HepG2 (cell line): ENCODE results near the gene LGALS8. TPM values are rescaled to one million over a fixed set of nuclear protein-coding genes. Genes with fewer than 3 reads are reported as not detected.

ENCODE experiments used
- AHR ChIP-seq: IDR thresholded peaks from 2 replicates; pipeline ENCODE4 v1.6.1; 2018; ENCODE audit warnings: missing genetic modification reagents, missing compliant biosample characterization
- GFI1 ChIP-seq: sonication (generic); formaldehyde crosslinking; IDR thresholded peaks from 2 replicates; pipeline ENCODE4 v1.5.0; 2020; ENCODE audit warnings: missing genetic modification reagents, mild to moderate bottlenecking, borderline replicate concordance
- PRMT3 ChIP-seq: sonication (generic); formaldehyde crosslinking; IDR thresholded peaks from 2 replicates; pipeline ENCODE4 v1.8.1; 2022; ENCODE audit warnings: low read depth, mild to moderate bottlenecking, moderate library complexity, missing genetic modification reagents, borderline replicate concordance
- TAF1 ChIP-seq: sonication (generic); formaldehyde crosslinking; IDR thresholded peaks from 2 replicates; pipeline ENCODE4 v1.4.0; 2020; ENCODE audit warnings: missing genetic modification reagents
- ZBED4 ChIP-seq: sonication (generic); formaldehyde crosslinking; IDR thresholded peaks from 2 replicates; pipeline ENCODE4 v1.4.0; 2020; ENCODE audit warnings: missing genetic modification reagents, borderline replicate concordance
- ZBTB44 ChIP-seq: sonication (generic); formaldehyde crosslinking; IDR thresholded peaks from 2 replicates; pipeline ENCODE4 v1.4.0; 2020; ENCODE audit warnings: missing genetic modification reagents
- ZFP90 ChIP-seq: sonication (generic); formaldehyde crosslinking; IDR thresholded peaks from 2 replicates; pipeline ENCODE4 v1.8.0; 2022; ENCODE audit warnings: missing genetic modification reagents, mild to moderate bottlenecking, inconsistent platforms, borderline replicate concordance
- ZHX1 ChIP-seq: sonication (generic); formaldehyde crosslinking; IDR thresholded peaks from 2 replicates; pipeline ENCODE4 v1.8.1; 2022; ENCODE audit warnings: low read depth, mild to moderate bottlenecking, missing genetic modification reagents
- ZNF205 ChIP-seq: IDR thresholded peaks from 2 replicates; pipeline ENCODE4 v1.6.1; 2018; ENCODE audit warnings: missing biosample characterization, missing genetic modification reagents
- polyA plus RNA-seq, 8 experiments: library from polyadenylated mRNA; depleted of rRNA in 3 of 8; stranded (reverse) in 7 of 8; unstranded in 1 of 8; fragments of >200 nt; fragmentation: Illumina TruSeq in 4 of 8; extraction: Trizol in 4 of 8; gene quantifications; 2 replicates each; pipeline versions ENCODE4 v1.2.1 to v1.2.3, GENCODE V29; 2011 to 2016; ENCODE audit warnings: low read depth in 4 of 8, missing spikeins in 1 of 8, mixed read lengths in 1 of 8; ENCODE audit not compliant: insufficient read depth in 1 of 8
- total RNA-seq, 5 experiments: library from RNA; depleted of rRNA; stranded (reverse); fragments of >200 nt; fragmentation: Illumina TruSeq; extraction: Trizol; gene quantifications; 2 replicates each; pipeline ENCODE4 v1.2.3, GENCODE V29; 2016; ENCODE audit warnings: low read depth in 1 of 5
- TF ChIP-seq, protein P1 (sequence below), 2 experiments: sonication (generic) in 1 of 2; formaldehyde crosslinking in 1 of 2; IDR thresholded peaks; 2 replicates each; pipeline versions ENCODE4 v1.4.0 to v1.6.1; 2016 to 2020; ENCODE audit warnings: borderline replicate concordance in 1 of 2, low read depth in 1 of 2, mild to moderate bottlenecking in 1 of 2, missing genetic modification reagents in 1 of 2

LGALS8 gene
- total and polyA plus RNA-seq, 2 of the 13 experiments (the other 11 are each of a cell fraction or from before 2014, with no cell fraction given): 29.3 to 185 TPM

DNA sequence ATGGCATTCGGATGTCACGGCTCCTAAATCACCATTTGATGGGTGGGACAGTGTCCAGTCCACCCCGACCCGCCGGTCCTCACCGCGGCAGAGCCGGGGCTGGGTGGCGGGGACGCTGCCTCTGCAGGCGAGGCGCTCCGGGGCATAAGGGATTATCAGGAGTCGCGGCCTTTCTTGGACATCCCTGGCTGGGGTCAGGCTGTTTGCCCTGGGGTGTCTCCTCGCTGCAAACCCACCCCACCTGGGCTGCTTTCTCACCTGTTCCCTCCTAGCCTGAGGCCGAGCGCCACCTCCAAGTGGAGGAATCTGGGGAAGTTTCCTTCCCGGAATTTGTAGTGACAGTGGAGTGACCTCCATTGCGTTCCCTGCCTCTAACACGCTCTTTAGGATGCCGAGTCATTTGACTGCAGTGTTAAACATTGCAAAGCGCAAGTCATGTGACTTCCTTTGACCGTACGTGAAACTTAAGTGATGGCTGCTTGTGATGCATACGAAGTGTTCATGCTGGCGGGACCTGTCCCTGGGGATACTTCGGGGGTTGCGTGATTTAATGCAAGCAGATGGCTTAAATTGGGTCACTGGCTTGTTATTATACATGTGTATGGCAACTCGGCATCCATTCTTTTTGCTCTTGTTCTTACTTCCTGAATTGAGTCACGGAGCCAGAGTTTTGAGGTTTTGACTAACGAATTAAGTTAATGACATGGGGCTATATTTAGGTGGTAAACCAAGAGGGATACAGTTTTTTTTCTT is 536 bp downstream of the LGALS8 start (continued):
- TF ChIP-seq, protein P1, sequence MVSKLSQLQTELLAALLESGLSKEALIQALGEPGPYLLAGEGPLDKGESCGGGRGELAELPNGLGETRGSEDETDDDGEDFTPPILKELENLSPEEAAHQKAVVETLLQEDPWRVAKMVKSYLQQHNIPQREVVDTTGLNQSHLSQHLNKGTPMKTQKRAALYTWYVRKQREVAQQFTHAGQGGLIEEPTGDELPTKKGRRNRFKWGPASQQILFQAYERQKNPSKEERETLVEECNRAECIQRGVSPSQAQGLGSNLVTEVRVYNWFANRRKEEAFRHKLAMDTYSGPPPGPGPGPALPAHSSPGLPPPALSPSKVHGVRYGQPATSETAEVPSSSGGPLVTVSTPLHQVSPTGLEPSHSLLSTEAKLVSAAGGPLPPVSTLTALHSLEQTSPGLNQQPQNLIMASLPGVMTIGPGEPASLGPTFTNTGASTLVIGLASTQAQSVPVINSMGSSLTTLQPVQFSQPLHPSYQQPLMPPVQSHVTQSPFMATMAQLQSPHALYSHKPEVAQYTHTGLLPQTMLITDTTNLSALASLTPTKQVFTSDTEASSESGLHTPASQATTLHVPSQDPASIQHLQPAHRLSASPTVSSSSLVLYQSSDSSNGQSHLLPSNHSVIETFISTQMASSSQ (IDR thresholded peaks at IDR 0.05; ENCODE audit: low read depth): no peak
- TF ChIP-seq, protein P1 (CRISPR knock-in tag; IDR thresholded peaks at IDR 0.05; ENCODE audit: borderline replicate concordance): peak; percentile 53; the same call in 1 of the 2 replicates
- TF ChIP-seq ZHX1 (CRISPR knock-in tag): peak; percentile 82; the same call in 1 of the 2 replicates
- TF ChIP-seq TAF1 (CRISPR knock-in tag): peak; percentile 37; the same call in 1 of the 2 replicates
- no peak for TF ChIP-seq ZBED4 (CRISPR knock-in tag)
- TF ChIP-seq PRMT3 (CRISPR knock-in tag): no peak
- TF ChIP-seq GFI1 (CRISPR knock-in tag): no peak; the same call in none of the 2 replicates
- TF ChIP-seq AHR (CRISPR knock-in tag): 0 out of 2 replicates have a peak, but pooled peaks have one; percentile 47
- no peak for TF ChIP-seq ZFP90
- TF ChIP-seq ZBTB44 (CRISPR knock-in tag): no peak
- no peak for TF ChIP-seq ZNF205
